ENCODE data around the gene XDH.

Gene XDH

GRCh38 chr2:31414601-31415241, at the start of gene XDH:
TSS of gene XDH (minus strand) at chr2:31414742. CDS start at chr2:31414666, 76 bp downstream.
- DNase-seq, result no peak

GRCh38 chr2:31457651-31458050, 43.1 kb upstream of the XDH start:
- DNase-seq, result no peak

- no peak for DNase-seq
These were observed 32.3 kb upstream of the XDH start for GRCh38 chr2:31446848-31447247.

GRCh38 chr2:31442376-31442775, 27.8 kb upstream of the XDH start:
- no peak for DNase-seq

- no peak for DNase-seq
These were observed 26.2 kb upstream of the XDH start for GRCh38 chr2:31440764-31441163.

GRCh38 chr2:31434911-31435310, 20.4 kb upstream of the XDH start:
- DNase-seq, result peak in 1 of 2 donors; percentile 7

DNA sequence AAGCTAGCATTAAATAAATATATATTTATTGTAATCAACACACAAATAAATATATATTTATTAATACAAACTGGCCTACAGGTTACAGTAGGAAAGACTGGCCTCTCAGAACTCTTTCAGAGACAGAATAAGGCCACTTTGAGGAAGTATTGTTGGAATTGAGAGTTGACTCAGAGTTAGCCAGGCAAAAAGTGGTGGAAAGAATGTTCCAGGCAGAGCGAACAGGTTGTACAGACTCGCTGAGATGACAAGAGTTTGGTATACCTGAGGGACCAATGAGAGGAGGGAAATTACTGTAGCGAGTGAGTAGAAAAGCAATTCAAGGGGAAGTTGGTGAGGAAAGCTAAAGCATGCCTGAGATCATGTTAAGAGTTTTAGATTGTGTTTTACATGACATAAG, 19.0 kb upstream of the XDH start:
- DNase-seq, result no peak

DNA sequence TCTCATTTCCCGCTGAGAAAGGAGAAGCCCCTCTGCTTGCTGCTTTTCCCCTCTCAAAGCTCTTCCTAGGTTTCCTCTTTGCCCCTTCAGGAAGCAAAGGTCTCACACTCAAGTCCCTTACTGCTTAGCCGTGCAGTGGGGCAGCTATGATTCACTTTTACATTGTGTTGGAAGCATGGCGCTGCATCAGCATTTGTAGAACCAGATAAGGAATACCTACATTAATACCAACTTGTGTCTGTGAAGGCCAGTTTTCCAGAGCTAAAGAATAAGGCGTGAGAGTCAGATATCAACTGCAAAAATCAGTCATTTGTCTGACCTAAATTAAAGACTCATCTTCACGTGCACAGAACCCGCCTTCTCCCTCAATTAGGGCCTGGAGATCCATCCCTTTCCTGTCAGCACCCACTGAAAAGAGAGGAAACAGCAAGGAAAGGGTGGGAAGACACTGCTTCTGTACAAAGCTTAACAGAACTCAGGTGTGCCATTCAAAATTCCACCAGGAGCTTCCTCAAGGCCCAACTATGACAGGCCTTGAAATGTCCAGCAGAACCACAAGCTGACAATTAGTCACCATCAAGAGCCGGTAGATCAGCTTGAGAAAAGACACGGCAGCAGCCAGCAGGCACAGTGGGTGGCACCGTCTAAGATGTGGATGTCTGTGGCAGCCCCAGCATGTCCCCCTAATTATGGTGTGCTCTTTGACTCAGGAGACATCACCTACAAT, 16.1 kb upstream of the XDH start:
- no peak for DNase-seq

DNA sequence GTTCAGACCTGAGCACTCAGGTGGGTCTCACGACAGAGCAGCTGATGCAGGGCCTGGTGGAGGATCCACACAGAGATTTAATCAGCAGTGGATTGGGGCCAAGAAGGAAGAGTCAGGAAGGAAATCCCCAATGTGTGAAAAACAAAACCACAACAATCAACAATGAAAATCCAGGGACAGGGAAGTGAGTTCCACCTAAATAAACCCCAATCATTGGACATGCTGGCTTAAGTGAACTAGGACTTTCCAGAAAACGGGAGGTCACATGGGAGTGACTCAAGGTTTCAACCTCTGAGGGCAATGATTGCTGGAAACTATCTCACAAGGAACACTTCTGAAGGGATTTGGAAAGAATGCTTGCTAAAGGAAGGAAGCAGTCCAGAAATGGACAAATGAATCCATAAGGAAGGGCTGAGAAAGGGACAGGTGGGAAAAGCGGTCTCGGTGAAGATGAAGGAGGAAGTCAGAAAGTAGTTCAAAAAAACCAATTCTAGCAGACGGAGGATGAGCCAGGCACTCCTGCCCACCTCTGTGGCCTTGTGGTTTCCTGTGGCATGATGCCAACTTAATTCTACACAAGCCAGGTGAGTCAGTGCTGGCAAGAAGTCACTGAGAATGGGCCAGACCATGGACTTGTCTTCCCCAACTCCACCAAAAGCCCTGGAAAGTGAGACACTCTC, 15.4 kb upstream of the XDH start:
- peak in 1 of 2 donors; percentile 53 for DNase-seq

DNA sequence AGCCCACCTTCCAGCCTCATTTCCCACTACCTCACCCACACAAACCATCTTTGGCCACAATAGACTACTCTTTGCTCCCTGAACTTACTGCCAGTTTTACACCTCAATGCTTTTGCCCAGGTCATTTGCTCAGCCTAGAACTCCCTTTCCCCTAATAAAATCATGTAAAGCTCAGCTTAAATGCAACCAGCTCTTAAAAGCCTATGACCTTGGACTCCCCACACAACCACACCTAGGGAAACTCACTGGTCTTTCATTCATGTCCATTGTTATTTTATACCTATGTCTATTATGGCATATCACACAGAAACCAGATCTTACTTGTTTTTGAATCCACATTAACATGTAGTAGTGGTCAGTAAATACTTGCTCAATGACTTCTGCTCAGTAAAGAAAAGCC, 14.5 kb upstream of the XDH start:
- DNase-seq, result no peak

GRCh38 chr2:31428001-31428418, 13.5 kb upstream of the XDH start:
- DNase-seq, result no peak

- no peak for DNase-seq
These were observed 11.6 kb upstream of the XDH start for GRCh38 chr2:31426096-31426495.

DNA sequence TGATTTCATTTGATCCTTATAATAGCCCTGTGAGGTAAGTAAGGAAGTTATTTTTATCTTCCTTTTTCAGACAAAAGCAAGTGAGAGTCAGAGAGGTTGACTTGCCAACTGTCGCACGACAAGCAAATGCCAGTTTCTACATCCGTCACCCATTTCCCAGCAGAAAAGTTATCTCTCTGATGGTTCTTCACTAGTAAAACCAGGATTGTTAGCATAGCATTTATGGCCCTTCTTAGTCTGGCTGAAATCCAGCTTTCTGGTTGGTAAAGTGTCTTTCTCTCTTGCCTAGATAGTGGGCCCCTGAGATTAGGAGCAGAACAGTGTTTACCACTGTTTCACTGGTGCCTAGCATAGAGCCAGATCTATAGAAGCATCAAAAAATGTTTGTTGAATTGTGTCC, 7.1 kb upstream of the XDH start:
- no peak for DNase-seq

DNA sequence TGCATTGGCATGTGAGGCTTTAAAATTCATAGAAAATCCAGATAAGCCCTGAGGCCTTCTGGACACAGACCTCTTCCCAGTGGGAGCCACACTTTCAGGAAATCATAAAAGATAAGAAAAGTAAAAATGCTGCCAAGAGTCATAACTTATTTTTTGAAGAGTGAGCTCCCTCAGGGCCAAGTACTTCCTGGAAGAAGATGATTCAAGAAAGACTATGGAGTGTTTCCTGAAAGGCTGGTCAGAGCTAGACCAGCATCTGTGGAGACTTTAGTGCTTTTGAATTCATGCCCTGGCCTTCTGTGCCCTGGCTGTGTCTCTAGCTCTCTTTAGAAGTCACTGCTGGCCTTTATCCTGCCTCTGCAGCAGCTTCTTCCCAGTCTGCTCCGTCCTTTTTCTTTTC, 6.4 kb upstream of the XDH start:
- DNase-seq, result no peak

DNA sequence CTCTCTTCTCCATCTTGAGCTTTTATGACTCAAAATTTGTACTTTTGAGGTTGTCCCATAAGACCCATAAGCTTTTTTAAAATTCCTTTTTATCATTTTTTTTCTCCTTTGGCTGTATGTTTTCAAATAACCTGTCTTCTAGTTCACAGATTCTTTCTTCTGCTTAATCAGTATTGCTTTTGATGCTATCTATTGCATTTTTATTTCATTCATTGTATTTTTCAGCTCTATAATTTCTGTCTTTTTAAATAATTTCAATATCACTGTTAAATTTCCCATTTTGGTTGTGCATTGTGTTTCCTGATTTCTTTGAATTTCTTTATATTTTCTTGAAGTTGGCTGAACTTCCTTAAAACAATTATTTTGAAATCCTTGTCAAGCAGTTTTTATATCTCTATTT, 4.8 kb upstream of the XDH start:
- DNase-seq, result no peak

GRCh38 chr2:31415421-31415820, 879 bp upstream of the XDH start:
- no peak for DNase-seq

GRCh38 chr2:31413862-31414550, 536 bp downstream of the XDH start:
- peak in 1 of 2 donors; percentile 31 for DNase-seq

DNA sequence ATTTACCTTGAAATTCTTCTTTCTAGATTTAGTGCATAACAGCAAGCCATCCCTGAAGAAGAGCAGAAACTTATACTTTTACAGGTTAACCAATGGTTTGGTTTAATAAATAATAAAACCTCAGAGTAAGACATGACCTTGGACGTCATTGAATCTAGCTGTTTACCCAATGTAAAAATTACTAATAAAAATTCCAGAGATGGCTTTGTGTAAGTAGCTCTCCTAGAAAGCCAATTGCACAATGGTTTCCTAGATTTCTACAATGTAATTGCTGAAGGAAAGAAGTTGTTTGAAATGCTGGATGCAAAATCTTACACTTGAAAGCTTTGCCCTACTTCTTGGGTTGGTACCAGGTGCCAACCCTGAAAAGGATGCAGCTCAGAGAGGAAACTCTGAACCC, 1.5 kb downstream of the XDH start:
- DNase-seq, result no peak

- no peak for DNase-seq
These were observed 2.8 kb downstream of the XDH start for GRCh38 chr2:31411771-31412170.

- DNase-seq, result no peak
These were observed 7.8 kb downstream of the XDH start for GRCh38 chr2:31406593-31407385.

GRCh38 chr2:31404827-31405226, 9.7 kb downstream of the XDH start:
- DNase-seq, result no peak

DNA sequence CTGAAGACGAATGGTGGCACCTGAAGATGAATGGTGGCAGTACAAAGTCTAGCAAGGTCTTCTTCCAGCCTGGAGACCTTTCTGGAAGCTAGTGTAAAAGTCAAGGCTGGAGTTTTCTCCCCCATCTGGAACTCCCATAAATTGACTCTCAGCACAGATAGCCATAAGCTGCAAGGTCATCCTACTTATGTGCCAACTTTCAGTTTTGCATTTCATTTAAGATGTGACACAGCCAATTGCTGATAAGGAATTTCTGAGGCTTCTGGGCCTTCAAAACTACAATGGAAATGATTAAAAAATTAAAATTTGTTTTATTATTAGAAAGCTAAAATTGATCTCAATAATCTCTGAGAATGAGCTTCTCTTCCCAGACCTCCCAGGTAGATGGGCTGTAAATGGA, 10.2 kb downstream of the XDH start:
- DNase-seq, result no peak

GRCh38 chr2:31402388-31402787, 12.2 kb downstream of the XDH start:
- no peak for DNase-seq

Data from CD4-positive, alpha-beta T cell treated with Interferon alpha-2 for 1 hour (primary cell).